ENCODE data around the gene EYA2.

EYA2 gene

GRCh38 chr20:47215653-47216397, 321.2 kb downstream of the EYA2 start:
- no peak for DNase-seq

- DNase-seq = no peak
Measured at GRCh38 chr20:47216819-47217410, 322.3 kb downstream of the EYA2 start.

DNA sequence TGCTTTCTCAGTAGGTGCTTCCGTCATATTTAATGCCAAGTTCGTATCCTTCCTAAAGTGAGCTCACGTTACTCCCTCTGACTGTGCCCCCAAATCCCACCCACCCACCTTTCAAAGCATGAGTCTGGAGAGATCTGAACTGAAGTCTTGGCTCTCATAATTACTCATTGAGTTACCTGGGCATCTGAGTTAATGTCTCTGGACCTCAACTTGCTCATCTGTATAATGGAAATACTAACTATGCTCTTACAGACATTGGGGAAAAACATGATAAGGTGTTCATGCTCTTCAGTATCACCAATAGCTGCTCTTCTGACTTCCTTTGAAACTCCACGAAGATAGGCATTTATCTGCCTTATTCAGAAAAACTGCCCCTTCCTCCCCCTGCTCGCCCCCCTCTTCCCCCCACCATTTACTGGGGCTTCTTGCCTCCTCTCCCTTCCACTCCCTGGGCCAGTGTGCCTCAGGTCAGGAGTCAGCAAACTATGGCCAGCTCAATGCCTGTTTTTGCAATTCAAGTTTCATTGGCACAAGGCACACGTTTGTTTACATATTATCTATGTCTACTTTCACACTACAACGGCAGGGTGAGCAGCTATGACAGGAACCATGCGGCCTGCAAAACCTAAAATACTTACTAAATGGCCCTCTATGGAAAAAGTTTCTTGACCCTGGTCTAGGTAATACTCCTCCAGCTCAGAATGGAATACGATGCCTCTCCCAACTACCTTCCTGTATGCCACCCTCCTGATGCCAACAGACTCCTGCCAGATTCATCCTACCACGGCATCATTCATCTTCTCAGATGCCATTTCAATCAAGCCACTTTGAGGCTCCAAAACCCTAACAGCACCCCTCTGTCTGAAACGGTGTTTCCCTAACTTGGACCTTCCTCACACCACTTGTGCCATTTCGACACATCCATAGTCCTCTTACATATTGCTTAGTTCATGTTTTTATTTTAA, 323.1 kb downstream of the EYA2 start:
- DNase-seq = no peak

- DNase-seq = peak; percentile 31 to 50
Measured at GRCh38 chr20:47220161-47220582, 325.5 kb downstream of the EYA2 start.

- no peak for DNase-seq
Measured at GRCh38 chr20:47221036-47221625, 326.5 kb downstream of the EYA2 start.

GRCh38 chr20:47222468-47223119, 328.0 kb downstream of the EYA2 start:
- no peak for DNase-seq

GRCh38 chr20:47223896-47224295, 329.3 kb downstream of the EYA2 start:
- DNase-seq = no peak

- DNase-seq = no peak
Measured at GRCh38 chr20:47224300-47224791, 329.7 kb downstream of the EYA2 start.

DNA sequence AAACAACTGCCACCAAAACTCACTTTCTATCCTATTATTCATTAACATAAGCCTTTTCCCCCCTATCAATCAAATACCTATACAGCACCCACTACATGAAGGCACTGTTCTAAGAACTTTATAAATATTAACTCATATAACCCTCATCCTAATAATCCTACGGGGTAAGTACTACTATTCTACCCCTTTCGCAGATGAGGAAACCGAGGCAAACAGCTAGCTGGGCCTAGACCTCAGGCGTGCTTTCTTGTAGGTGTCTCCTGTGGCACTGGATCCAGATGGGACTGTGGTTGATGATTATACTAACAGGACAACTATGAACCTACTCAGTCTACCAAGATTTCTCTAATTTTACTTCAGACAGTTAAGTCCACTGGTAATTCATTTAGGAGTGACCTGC, 330.2 kb downstream of the EYA2 start:
- no peak for DNase-seq

DNA sequence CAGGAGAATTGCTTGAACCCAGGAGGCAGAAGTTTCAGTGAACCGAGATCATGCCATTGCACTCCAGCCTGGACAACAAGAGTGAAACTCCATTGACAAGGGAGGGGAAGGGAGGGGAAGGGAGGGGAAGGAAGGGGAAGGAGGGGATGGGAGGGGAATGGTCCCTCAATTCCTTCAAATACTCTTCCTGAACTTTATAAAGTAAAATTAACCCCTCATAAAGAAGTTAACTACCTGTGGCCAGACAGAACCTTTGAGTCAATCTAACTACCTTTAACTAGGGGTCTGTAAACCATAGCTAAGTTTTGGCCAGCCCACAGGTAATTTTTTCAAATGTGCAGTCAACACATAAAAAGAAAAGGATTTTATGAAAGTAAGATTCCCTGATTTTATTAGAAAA, 330.8 kb downstream of the EYA2 start:
- DNase-seq = no peak

GRCh38 chr20:47227119-47227518, 332.5 kb downstream of the EYA2 start:
- DNase-seq = no peak

DNA sequence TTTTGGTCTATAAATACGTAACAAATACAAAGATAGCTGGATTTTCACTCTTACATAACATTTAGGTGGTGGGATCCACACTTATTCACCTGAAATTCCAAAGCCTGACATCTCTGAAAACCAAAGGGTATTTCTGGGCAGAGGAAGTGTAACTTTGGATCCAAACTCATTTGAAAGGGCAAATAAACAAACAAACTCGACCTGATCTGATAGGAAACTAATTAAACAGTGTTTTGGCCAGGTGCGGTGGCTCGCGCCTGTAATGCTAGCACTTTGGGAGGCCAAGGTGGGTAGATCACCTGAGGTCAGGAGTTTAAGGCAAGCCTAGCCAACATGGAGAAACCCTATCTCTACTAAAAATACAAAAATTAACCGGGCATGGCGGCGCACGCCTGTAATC, 332.9 kb downstream of the EYA2 start:
- DNase-seq = no peak

- DNase-seq = no peak
Measured at GRCh38 chr20:47228654-47229053, 334.0 kb downstream of the EYA2 start.

DNA sequence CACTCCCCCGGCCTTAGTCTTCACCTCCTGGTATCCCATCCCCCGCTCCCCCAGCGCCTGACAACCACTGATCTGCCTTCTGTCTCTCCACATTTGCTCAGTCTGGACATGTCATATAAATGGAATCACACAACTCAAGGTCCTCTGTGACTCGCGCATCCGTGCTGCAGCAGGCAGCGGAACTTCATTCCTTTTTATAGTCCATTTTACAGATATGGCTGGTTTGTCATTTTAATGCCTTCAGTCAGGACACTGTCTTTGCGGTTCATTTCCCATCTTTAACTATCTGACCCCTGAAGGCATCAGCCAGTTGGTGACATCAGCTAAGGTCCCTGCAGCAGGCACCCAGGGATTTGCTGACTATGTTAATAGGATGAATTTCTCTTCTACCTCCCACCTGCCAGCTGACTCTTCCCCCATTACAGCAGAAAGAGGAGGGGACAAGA, 336.2 kb downstream of the EYA2 start:
- no peak for DNase-seq

DNA sequence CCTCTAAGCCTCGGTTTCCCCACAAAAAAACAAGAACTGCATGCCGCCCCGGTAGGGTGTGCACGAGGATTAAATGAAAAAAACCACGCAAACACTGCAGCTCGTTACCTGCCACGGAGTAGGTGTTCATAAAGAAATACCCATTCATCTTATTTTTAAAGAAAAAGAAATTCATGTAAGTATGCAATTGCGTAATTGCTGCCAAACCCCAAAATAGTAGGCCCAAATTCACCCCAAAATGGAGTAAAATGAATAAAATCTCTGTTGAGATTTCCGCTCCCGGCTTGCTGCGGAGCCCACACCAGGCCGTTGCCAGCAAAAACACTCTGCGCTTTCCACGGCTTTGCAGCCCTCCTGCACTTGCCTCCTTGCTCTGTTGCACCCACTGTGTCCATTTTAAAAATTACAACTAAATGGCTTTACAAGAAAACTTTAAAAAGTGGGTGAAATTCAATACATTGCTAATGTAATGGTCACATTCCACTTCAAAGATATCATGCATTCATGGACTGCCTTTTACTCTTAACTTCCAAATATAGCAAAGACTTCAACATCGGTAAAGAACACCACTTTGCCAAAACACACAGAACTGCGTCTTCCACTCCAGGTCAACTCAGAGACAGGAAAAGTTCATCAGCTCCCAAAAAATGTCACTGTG, 336.9 kb downstream of the EYA2 start:
- DNase-seq = no peak

DNA sequence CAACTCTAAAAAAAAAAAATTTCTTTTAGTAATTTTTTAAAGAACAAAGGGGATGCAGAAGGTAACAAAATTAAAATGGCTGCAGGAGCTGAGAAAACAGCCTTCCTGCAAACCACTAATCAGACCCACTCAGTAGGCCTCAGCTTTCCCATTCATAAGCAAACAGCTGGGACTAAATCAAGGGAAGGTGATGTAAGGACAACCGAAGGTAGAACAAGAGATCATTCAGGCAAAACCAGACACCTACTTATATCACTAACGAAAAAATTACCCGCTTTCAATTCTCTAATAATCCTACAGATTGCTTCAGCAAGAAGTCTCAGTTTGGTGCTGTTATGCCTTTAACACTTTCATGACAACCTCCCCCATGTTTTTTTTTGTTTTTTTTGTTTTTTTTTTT, 337.9 kb downstream of the EYA2 start:
- DNase-seq = no peak

DNA sequence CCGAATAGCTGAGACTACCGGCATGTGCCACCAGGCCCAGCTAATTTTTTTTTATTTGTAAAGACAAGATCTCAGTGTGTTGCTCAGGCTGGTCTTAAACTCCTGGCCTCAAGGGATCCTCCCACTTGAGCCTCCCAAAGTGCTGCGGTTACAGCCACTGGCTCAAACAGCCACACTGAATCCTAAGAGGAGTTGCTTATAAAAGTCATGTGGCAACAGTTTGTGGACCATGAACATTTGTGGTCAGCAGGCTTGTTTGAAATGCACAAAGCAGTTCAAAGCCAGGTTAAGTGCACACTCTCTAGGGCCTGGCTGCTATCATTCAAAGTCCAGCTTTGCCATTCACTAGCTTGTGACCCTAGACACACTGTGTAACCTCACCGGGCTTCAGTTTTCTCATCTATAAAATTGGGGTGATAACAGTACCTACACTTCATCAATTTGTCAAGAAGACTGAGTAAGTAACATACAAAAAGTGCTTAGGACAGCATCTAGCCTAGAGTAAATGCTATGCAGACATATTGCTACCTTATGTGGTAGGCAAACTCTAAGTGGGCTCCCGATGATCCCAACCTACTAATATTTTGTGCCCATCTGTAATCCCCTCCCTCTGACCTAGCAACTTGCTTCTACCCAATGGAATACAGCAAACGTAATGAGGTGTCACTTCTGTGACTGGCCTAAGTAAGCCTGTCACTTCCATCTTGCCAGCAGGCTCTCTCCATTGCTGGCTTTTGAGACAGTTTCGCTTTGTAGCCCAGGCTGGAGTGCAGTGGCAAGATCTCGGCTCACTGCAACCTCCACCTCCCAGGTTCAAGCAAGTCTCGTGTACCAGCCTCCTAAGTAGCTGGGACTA, 338.9 kb downstream of the EYA2 start:
- DNase-seq = no peak

DNA sequence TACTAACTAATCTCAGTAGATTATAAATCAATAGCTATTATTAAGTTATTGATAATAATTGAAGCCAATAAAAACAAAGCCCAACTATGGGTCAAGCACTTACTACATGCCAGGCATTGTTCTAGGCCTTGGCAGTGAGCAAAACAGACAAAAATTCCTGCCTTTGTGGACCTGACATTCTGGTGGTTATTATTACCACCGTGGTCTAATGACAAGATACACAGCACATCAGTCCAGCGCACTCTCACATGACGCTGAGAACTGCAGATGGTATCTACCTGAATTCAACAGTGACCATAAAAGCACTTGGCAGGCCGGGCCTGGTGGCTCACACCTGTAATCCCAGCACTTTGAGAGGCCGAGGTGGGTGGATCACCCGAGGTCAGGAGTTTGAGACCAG, 340.5 kb downstream of the EYA2 start:
- DNase-seq = no peak

DNA sequence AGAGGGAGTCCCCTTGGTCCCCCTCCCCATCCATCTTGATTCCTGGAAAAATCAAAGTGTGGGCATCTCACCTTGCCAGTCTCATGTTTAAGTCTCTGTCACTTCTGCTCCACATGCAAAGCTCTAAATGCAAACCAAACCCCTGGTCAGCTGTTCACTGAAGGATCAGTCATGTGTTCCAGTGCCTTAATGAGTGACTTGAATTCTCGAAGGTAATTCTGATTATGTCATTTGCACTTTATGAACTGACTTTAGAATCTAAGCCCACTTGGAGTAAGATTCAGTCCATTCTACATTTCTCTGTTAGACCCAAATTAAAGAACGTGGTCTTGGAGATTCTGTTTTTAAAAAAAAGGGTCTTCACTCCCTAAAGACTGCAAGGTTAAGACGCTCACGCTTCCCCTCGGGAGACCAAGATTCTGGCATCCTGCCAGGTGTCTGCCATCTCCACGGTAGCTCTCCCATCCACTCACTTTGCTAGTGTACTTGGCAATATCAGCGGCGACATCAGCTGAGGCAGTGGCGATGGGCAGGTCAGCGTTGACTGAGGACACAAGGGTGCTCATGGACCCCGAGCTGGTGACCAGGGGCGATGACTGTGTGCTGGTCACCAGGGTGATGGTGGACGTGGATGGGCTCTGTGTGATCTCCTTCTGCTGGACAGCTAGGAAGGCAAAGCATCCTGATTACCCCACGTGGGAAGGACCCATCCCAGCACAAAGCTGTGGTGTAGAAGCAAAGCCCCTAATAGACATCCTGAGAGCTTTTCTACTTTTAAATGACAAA, 341.4 kb downstream of the EYA2 start:
- DNase-seq = no peak

DNA sequence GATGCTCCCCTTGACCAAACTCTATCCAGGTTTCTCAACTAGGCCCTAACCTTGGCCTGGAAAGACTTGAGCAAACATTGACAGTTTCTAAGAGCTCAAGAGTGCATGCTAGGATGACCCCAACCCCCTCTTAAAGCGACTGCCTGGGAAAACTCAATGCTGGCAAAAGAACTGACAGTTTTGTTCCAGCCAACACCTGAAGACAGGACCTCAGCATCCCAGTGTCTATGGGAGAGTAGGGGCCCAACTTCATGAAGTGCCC, 341.9 kb downstream of the EYA2 start:
- no peak for DNase-seq

Data from inflammatory macrophage treated with lipopolysaccharide for 1 hour (primary cell).